Sigmoid colon (tissue), 7 donors: ENCODE results near the gene AMH. TPM values are rescaled to one million over a fixed set of nuclear protein-coding genes. Genes with fewer than 3 reads are reported as not detected.

Source experiments
- DNase-seq: peaks from one replicate; pipeline ENCODE4 v3.0.0-alpha.2; 2019
- H3K27ac ChIP-seq, 4 donors: fragments of 200-600 bp; sonication (generic); one replicate each; pipeline ENCODE4 v1.5.1; 2016 to 2019; ENCODE audit warnings: mild to moderate bottlenecking in 1 of 4
- H3K27me3 ChIP-seq, 3 donors: fragments of 200-600 bp; sonication (generic); one replicate each; pipeline ENCODE4 v1.5.1; 2019; ENCODE audit warnings: mild to moderate bottlenecking in 1 of 3
- H3K36me3 ChIP-seq, 4 donors: fragments of 200-600 bp; sonication (generic); one replicate each; pipeline ENCODE4 v1.5.1; 2016 to 2019
- H3K4me1 ChIP-seq, 4 donors: fragments of 200-600 bp; sonication (generic); one replicate each; pipeline ENCODE4 v1.5.1; 2017 to 2019
- H3K4me3 ChIP-seq, 4 donors: fragments of 200-600 bp; sonication (generic); one replicate each; pipeline ENCODE4 v1.5.1; 2017 to 2019; ENCODE audit warnings: mild to moderate bottlenecking in 2 of 4, moderate library complexity in 1 of 4
- H3K9me3 ChIP-seq, 4 donors: fragments of 200-600 bp in 3 of 4; sonication (generic) in 3 of 4; one replicate each; pipeline versions ENCODE4 v1.5.1 to v1.6.1; 2013 to 2019
- CTCF ChIP-seq, 4 experiments: fragments of 450-650 bp in 3 of 4; fragments of 200-600 bp in 1 of 4; IDR thresholded peaks; one replicate each; pipeline ENCODE4 v1.5.1; 2016 to 2019; ENCODE audit warnings: antibody characterized with exemption in 4 of 4, mild to moderate bottlenecking in 3 of 4, moderate library complexity in 2 of 4
- EP300 ChIP-seq, 4 donors: sonication (generic); formaldehyde crosslinking; IDR thresholded peaks; one replicate each; pipeline ENCODE4 v1.6.1; 2017; ENCODE audit warnings: antibody characterized with exemption in 4 of 4
- POLR2A ChIP-seq, 2 donors: fragments of 450-650 bp; IDR thresholded peaks; one replicate each; pipeline ENCODE4 v1.6.1; 2016; ENCODE audit warnings: antibody characterized with exemption in 2 of 2, mild to moderate bottlenecking in 2 of 2, moderate library complexity in 2 of 2
- POLR2AphosphoS5 ChIP-seq, 4 donors: sonication (generic); formaldehyde crosslinking; IDR thresholded peaks; one replicate each; pipeline ENCODE4 v1.6.1; 2017; ENCODE audit warnings: antibody characterized with exemption in 4 of 4
- WGBS, 2 donors: extraction: QIAGEN DNeasy Blood & Tissue Kit; methylation state at CpG; one replicate each; pipeline ENCODE4 v1.1.7; 2013; 5-methylcytosine and 5-hydroxymethylcytosine counted together
- intact Hi-C: fragments of 100-400 bp; cut with DNase I; formaldehyde crosslinking; loops from one replicate; pipeline ENCODE4 v1.15.1; 2023
- polyA plus RNA-seq, 3 donors: library from polyadenylated mRNA; stranded (reverse); fragments of 200-250 nt; gene quantifications; one replicate each; pipeline ENCODE4 v1.2.3, GENCODE V29; 2013
- total RNA-seq, 4 donors: library from RNA; depleted of rRNA; stranded (reverse); fragments of >200 nt; gene quantifications; one replicate each; pipeline ENCODE4 v1.1.0, GENCODE V29; 2016
- donor health status: healthy with polysubstance abuse.
- donor health status: Bipolar disorder and iron deficiency.
- donor health status: healthy.

The AMH gene
- total and polyA plus RNA-seq, 7 donors, result 0.69 to 3.3 (median 1.8) TPM; not detected in 2

- Histone ChIP-seq H3K4me3 (no peak overlapping the region), H3K9me3 (no peaks in the 10 kb centered on the region), H3K27me3 (no peaks in the 10 kb centered on the region), H3K4me1 (peaks cover 0 to 41% (median 35%) of the 10 kb centered on the region in 4 donors), H3K36me3 (peaks cover 0 to 51% (median 25%) of the 10 kb centered on the region in 4 donors), H3K27ac (no peak overlapping the region)
- DNase-seq, result no peak
- TF ChIP-seq EP300 (IDR thresholded peaks at IDR 0.05) (no peak), POLR2A (IDR thresholded peaks at IDR 0.05) (no peak), CTCF (IDR thresholded peaks at IDR 0.05) (no peak), POLR2AphosphoS5 (IDR thresholded peaks at IDR 0.05) (no peak)
- intact Hi-C loops, result no loop called here
- whole genome bisulfite sequencing, 2 donors, result 50 to 84% methylated on average over 25 of the region's 25 CpGs
Observed at GRCh38 chr19:2233601-2234280, 15.4 kb upstream of the AMH start.

- TF ChIP-seq EP300 (IDR thresholded peaks at IDR 0.05), result no peak
- no peak for TF ChIP-seq CTCF (IDR thresholded peaks at IDR 0.05)
- TF ChIP-seq POLR2A (IDR thresholded peaks at IDR 0.05), result no peak
- no peak for TF ChIP-seq POLR2AphosphoS5 (IDR thresholded peaks at IDR 0.05)
- H3K36me3 ChIP-seq, result peaks cover 0 to 39% (median 15%) of the 10 kb centered on the region in 4 donors
- WGBS, 2 donors, result 12 to 58% methylated on average over 6 of the region's 6 CpGs
- intact Hi-C loops, result no loop called here
- H3K9me3 ChIP-seq, result no peaks in the 10 kb centered on the region
- peak overlapping the region; percentile 62 to 99 (median 76) for H3K4me3 ChIP-seq
- DNase-seq, result no peak
- peak overlapping the region; percentile 97 to 99 (median 98) for H3K27ac ChIP-seq
- H3K4me1 ChIP-seq, result peaks cover 0 to 53% (median 47%) of the 10 kb centered on the region in 4 donors
- H3K27me3 ChIP-seq, result no peaks in the 10 kb centered on the region
Observed at GRCh38 chr19:2234996-2235380, 14.1 kb upstream of the AMH start.

- Histone ChIP-seq H3K27me3 (no peaks in the 10 kb centered on the region), H3K4me3 (peak overlapping the region; percentile 62 to 99 (median 76)), H3K27ac (peak overlapping the region; percentile 97 to 99 (median 98)), H3K9me3 (no peaks in the 10 kb centered on the region), H3K36me3 (peaks cover 0 to 33% (median 9%) of the 10 kb centered on the region in 4 donors), H3K4me1 (peaks cover 0 to 58% (median 53%) of the 10 kb centered on the region in 4 donors)
- 1% methylated on average over 48 of the region's 48 CpGs for WGBS, 2 donors
- intact Hi-C loops, result loop anchor here (1.0 to 2.0 kb wide), 7 partner anchors 34 to 155 kb away; partner anchors contain the start of genes AP3D1 and DOT1L
- no peak for DNase-seq
- TF ChIP-seq EP300 (IDR thresholded peaks at IDR 0.05) (no peak), POLR2A (IDR thresholded peaks at IDR 0.05) (peak in 1 of 2 donors; percentile 21), CTCF (IDR thresholded peaks at IDR 0.05) (no peak), POLR2AphosphoS5 (IDR thresholded peaks at IDR 0.05) (peak in 1 of 4 donors; percentile 5)
Observed at GRCh38 chr19:2235381-2236063, 13.6 kb upstream of the AMH start.

GRCh38 chr19:2236064-2236313 lies 13.1 kb upstream of the AMH start:
- Histone ChIP-seq H3K27ac (peak overlapping the region; percentile 97 to 99 (median 98)), H3K27me3 (no peaks in the 10 kb centered on the region), H3K4me1 (peaks cover 0 to 63% (median 57%) of the 10 kb centered on the region in 4 donors), H3K9me3 (no peaks in the 10 kb centered on the region), H3K4me3 (peak overlapping the region; percentile 62 to 99 (median 76)), H3K36me3 (peaks cover 0 to 29% (median 8%) of the 10 kb centered on the region in 4 donors)
- intact Hi-C loops, result loop anchor here (1.0 to 2.0 kb wide), 7 partner anchors 33 to 155 kb away; partner anchors contain the start of genes AP3D1 and DOT1L
- WGBS, 2 donors, result 1% methylated on average over 28 of the region's 28 CpGs
- no peak for DNase-seq
- TF ChIP-seq CTCF (IDR thresholded peaks at IDR 0.05) (no peak), EP300 (IDR thresholded peaks at IDR 0.05) (no peak), POLR2AphosphoS5 (IDR thresholded peaks at IDR 0.05) (peak in 3 of 4 donors; percentile 25 to 74 (median 73)), POLR2A (IDR thresholded peaks at IDR 0.05) (peak in 1 of 2 donors; percentile 13)
